ENCODE data around the gene SCN10A. TPM values are rescaled to one million over a fixed set of nuclear protein-coding genes. Genes with fewer than 3 reads are reported as not detected.

SCN10A gene
- polyA plus RNA-seq, 4 donors: not detected

DNA sequence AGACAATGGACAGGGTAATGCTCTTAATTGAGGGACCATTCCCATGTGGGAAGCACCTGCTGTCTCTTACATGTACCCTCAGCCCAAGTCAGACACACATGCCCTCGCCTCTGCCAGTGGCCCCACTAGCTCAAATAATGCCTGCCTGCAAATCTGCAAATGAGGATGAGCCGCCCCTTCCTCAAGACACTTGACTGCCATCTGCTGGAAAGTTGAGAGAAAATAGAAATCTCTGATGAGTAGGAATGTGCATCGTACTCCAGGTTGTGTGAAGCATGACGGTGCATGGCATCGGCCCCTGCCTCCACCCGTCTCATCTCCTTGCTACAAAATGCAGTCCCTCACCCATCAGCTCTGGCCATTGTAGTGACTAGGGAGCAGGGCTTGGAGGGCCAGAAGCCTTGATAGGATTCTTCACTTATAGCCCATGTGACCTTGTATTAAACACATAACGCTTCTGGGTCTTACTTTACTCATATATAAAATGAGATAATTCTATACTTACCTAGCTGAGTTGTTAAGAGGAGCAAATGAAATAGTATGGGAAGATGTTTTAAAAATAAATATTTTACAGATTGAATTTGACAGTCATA lies 160.2 kb downstream of the SCN10A start:
- DNase-seq (ENCODE audit: low read depth in 4 of 4, low spot score in 2 of 4): peak in 1 of 4 donors; percentile 59

DNA sequence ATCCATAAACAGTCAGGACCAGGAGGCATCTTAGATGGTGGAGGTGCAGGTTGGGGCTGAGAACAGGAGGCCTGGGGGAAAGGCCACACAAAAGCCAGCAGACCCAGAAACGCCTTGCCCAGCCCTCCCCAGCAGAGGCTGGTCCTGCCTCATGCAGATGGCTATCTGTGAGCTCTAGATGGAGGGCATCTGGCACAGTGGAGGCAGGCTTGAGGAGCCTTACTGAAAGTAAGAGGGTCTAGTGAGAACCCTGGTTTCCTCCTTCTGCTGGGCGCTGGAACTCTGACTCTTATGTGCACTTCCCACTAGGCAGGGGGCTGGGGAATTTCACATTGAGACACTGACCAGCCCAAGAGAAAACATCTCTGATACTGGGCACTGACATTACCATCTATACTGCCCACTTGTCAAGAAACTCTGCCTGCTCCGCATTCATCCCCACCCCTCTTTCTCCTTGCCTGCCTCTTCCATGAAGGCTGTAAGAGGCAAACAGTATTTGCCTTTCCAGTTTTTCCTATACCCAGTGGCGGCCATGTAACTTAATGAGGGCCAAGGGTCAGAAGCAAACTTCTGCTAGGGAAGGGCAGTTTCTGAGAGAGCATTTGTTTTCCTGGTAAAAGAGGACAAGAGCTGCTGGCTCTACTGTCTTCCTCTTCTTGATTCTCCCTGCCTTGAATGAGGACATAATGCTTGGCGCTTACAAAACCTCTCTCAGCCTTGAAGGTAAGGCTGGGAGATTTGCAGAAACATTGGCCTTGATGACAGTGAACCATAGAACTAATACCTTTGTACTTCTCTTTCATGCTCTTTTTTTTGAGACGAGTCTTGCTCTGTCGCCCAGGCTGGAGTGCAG lies 162.1 kb downstream of the SCN10A start:
- no peak for DNase-seq (ENCODE audit: low read depth in 4 of 4, low spot score in 2 of 4)

DNA sequence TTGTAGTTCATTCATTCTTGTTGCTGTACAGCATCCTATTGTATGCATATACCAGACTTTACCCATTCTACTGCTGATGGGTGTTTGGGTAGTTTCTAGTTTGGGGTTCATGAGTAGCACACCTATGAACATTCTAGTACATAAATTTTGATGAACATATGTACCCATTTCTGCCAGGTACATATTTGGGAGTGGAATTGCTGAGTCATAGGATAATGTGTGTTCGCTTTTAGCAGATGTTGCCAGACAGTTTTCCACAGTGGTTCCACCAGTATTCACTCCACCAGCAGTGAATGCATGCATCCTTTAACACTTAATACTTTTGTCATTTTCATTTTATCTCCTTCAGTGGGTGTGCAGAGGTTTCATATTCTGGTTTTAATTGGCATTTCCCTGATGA lies 163.1 kb downstream of the SCN10A start:
- DNase-seq (ENCODE audit: low read depth in 4 of 4, low spot score in 2 of 4): no peak

DNA sequence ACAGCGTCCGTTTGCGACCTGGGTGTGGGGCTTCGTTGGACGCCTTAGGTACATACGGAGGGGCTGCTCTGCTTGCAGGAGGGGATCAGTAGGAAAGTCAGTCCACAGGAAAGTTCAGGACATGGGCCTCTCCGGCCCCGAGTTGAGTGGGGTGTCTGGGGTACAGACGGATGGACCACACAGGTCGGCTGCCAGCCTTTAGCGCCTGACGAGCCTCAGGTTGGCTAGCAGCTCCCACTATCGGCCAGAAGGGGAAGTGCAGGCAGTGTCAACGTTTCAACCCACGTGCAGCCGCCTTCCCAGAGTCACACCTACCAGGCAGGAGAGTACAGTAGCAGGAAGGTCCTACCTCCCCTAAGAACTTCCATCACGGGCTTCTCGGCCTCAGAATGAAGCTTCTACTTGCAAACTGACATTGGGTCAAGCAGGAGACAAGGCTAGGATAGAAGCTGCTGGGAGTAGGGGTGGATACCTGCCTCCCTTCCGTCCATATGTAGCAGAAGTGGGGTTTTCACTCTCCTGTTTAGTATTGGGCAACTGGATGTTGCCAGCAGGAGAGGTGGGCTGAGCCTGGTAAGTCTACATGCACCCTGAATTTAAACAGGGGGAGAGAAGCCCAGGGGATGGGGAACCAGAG lies 164.7 kb downstream of the SCN10A start:
- DNase-seq (ENCODE audit: low read depth in 4 of 4, low spot score in 2 of 4): peak in 1 of 4 donors; percentile 52

DNA sequence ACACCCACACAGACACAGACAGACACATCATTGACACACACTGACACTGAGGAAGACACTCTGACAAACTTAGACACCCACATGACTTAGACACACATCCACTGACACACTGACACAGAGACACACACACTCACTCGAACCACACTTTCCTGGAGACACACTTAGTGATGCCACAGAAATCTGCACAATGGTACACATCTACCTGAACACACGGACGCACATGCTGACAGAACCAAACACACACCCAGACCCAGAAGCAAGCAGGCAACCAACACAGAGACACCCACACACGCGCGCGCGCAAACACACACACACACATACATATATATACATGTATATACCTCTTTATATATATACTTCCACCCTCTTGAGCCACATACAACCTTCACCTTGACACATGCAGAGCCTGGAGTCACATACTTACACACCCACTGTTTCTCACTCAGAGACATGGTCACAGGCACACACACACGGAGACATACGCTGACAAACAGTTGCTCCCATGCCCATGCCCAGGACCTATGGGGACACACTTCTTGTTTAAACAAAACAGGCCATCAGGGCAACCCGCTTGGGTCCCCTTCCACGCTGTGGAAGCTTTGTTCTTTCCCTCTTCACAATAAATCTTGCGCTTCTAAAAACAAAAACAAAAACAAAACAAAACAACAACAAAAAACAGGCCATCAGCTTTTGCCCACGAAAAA lies 165.6 kb downstream of the SCN10A start:
- DNase-seq (ENCODE audit: low read depth in 4 of 4, low spot score in 2 of 4): no peak

DNA sequence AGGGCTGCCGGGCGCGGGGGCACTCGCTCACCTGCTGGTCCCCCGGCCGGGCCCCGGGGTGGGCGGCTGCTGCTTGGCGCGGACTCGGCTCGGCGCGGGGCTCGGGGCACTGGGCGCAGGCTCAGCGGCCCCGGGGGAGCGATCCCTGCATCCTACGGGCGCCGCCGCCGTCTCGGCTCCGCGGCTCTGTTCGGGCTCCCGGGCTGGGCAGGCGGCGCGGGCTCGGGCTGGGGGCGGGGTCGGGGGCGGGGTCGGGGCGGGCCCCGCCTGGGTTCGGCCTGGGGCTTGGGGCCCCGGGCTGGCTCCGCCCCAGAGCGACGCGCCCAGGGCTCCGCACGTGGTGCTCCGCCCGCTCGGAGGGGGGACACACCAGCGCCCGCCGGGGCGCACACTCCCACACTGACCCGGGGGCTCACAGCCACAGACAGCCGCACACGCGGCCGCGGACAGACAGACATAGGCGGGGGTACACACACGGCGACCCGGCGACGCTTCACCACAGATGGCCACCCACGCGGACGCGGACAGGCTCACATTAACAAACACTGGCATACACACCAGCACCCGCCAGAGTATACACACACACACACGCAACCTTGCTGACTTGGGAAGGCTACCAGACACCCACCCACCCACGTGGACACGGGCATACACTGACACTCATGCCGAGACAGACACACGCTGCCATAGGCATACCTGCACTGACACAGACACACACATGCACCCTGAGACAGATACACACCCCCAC lies 166.3 kb downstream of the SCN10A start, which contains the start of gene SCN5A:
SCN5A (minus strand) TSS at position 188 of the 748 bp plus-strand sequence. CDS start 16,380 bp downstream, outside the sequence.
- DNase-seq (ENCODE audit: low read depth in 4 of 4, low spot score in 2 of 4): no peak

DNA sequence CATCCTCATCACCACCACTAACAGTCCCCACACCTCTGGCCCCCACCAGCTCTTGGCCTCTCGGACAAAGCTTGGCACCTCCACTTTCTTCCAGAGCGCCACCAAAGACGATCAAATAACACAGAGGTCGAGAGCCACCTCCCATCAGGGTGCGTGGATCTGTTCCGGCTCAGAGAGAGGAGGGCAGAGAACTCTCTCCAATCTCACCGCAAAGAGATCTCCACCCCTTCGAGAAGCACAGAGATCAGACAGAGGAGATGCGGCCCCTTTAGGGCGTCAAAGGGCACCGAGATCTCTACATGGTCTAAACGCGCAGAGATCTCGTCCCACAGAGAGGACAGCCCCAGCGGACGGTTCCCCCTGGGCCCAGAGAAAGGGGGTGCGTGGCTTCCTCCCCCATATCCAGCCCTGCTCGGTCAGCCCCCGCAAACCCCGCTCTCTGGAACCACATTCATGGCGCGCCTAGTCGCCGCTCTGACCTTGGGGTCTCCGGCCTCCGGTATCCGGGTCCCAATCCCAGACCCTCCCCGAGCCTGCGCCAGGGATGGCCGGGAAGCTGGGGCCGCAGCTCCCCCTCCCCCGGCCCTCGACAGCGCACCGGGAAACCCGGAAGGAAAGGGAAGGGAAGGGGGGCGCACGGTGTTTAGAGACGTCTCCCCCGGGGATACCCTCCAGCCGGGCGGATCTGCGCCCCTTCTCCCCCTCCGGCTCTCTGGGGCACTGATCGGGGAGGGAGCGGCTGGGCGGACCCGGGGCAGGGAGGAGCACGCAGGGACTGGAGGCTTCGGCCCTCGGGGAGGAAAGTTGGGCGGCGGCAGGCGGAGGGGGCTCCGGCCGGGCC lies 167.1 kb downstream of the SCN10A start:
- DNase-seq (ENCODE audit: low read depth in 4 of 4, low spot score in 2 of 4): no peak

DNA sequence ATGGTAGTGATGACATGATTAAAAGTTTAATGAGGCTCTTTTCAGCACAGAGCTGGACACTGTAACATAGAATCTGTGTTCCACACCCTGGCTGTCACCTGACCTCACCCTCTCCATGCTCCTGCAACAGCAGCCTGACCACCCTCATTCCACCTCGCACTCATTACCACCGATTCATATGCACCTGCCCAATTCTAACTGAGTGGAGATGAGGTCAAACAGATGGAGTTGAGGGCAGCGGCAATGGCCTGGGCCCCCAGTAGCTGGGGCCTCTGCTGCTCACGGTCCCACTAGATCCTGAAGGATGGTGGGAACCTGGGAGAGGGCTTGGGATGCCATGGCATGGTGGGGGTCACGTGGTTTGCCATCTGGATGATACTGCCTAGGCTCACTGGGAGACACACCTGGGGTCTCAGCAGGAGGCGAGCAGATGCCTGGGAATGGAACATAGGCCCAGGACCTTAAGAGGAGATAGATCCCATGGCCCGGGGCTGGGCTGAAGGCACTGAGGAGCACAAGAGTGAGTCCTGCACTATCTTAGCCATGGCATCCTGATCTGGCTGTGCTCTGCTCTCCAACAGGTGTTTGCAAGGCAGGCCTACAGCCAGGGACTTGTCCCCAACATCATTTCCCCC lies 167.9 kb downstream of the SCN10A start:
- no peak for DNase-seq (ENCODE audit: low read depth in 4 of 4, low spot score in 2 of 4)

DNA sequence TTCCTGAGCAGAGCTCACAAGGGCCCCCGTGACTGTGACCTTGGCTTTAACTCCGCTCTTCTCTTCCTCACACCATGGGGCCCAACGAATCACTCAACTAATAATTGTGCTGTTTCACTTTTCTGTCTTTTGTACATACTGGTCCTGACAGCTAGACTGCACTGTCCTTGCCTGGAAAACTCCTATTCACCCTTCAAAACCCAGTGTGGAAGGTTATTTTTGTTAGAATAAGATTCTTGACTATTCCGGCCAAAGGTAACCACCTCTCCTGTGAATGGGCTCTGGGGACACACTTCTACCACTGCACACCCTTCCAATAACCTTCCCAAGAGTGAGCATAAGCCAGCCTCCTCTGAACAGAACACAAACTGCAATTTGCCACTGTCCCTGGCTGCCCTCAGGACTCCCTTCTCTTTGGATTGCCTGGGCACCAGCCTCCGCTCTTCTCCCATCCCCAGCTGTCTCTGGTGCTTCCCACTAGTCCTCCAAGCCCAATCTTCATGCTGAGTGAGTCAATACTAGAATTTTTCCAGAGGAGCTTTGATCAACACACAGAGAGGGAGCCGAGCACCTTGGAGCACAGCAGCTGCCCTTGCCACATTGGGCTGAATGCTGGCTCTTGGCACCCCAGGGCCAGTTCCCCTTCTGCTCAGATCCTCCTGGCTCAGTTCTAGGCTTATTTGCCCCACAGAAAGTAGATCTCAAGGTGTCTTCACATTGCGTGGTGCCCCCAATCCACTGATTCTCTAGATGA lies 168.6 kb downstream of the SCN10A start:
- DNase-seq (ENCODE audit: low read depth in 4 of 4, low spot score in 2 of 4): no peak

Other genes with a start within 250 kb of the SCN10A start
- gene SCN5A, start 166.5 kb downstream of the SCN10A start, polyA plus RNA-seq (ENCODE audit: insufficient read length in 4 of 4): 1 to 10 TPM in 3 of 4 donors, under 1 TPM in 1; 0.95 to 2.1 (median 1.1) TPM
- gene SCN11A, start 235.7 kb upstream of the SCN10A start, polyA plus RNA-seq (ENCODE audit: insufficient read length in 4 of 4): 1 to 10 TPM in 2 of 4 donors, under 1 TPM in 2; 0.62 to 2.2 (median 1.0) TPM
- 100 to 1,000 TPM in 1 of 4 donors, 10 to 100 TPM in 3; 78.5 to 102 (median 95.8) TPM for gene WDR48, start 235.8 kb upstream of the SCN10A start, polyA plus RNA-seq (ENCODE audit: insufficient read length in 4 of 4)